Activated CD4-positive, alpha-beta T cell treated with anti-CD3 and anti-CD28 coated beads, Interleukin-2, amount 50 U/mL, for 48 hours (primary cell): ENCODE results near the gene TRABD2A.

Experiments
- DNase-seq, 2 experiments: peaks; one replicate each; pipeline ENCODE4 v3.0.0-alpha.2; 2020

Gene TRABD2A

GRCh38 chr2:84816426-84817026, 64.4 kb downstream of the TRABD2A start:
- no peak for DNase-seq

GRCh38 chr2:84815146-84815545, 65.7 kb downstream of the TRABD2A start:
- no peak for DNase-seq

- no peak for DNase-seq
Observed at GRCh38 chr2:84811839-84812431, 68.9 kb downstream of the TRABD2A start.

GRCh38 chr2:84808279-84808678, 72.6 kb downstream of the TRABD2A start:
- DNase-seq, result no peak

- no peak for DNase-seq
Observed at GRCh38 chr2:84807063-84807485, 73.8 kb downstream of the TRABD2A start.

- DNase-seq, result no peak
Observed at GRCh38 chr2:84805250-84805958, 75.5 kb downstream of the TRABD2A start.

GRCh38 chr2:84801811-84802210, 79.1 kb downstream of the TRABD2A start:
- no peak for DNase-seq

- no peak for DNase-seq
Observed at GRCh38 chr2:84800194-84800805, 80.6 kb downstream of the TRABD2A start.

- no peak for DNase-seq
Observed at GRCh38 chr2:84799772-84800171, 81.1 kb downstream of the TRABD2A start.

GRCh38 chr2:84797271-84797670, 83.6 kb downstream of the TRABD2A start:
- DNase-seq, result no peak

GRCh38 chr2:84796798-84797197, 84.1 kb downstream of the TRABD2A start:
- DNase-seq, result no peak

- no peak for DNase-seq
Observed at GRCh38 chr2:84793641-84794040, 87.2 kb downstream of the TRABD2A start.

- DNase-seq, result no peak
Observed at GRCh38 chr2:84792856-84793522, 87.9 kb downstream of the TRABD2A start.

- no peak for DNase-seq
Observed at GRCh38 chr2:84788498-84788897, 92.4 kb downstream of the TRABD2A start.

GRCh38 chr2:84788027-84788426, 92.9 kb downstream of the TRABD2A start:
- DNase-seq, result no peak

- no peak for DNase-seq
Observed at GRCh38 chr2:84786601-84787000, 94.3 kb downstream of the TRABD2A start.

GRCh38 chr2:84785950-84786349, 94.9 kb downstream of the TRABD2A start:
- no peak for DNase-seq

GRCh38 chr2:84782717-84783442, 98.0 kb downstream of the TRABD2A start:
- peak in 1 of 2 experiments; percentile 24 for DNase-seq

- peak; percentile 38 to 61 for DNase-seq
Observed at GRCh38 chr2:84781942-84782716, 98.8 kb downstream of the TRABD2A start.

GRCh38 chr2:84779781-84780180, 101.1 kb downstream of the TRABD2A start:
- DNase-seq, result no peak

GRCh38 chr2:84778911-84779690, 101.8 kb downstream of the TRABD2A start:
- DNase-seq, result no peak
